Psoas muscle (tissue), 8 donors: Measurements from ENCODE around the gene VTCN1. TPM values are rescaled to one million over a fixed set of nuclear protein-coding genes. Genes with fewer than 3 reads are reported as not detected.
"Not testable (repeated sequence)": the region's sequence is repeated elsewhere in the genome, so short reads cannot be mapped to it uniquely, and the experiment has no call there.

Experiments
- ATAC-seq, 4 donors: fragments of 200-7000 bp; cut with Tn5 transposase; one replicate each; pipeline ENCODE4 v1.9.1; 2020; ENCODE audit warnings: moderate library complexity in 3 of 4, mild to moderate bottlenecking in 2 of 4
- DNase-seq, 2 donors: peaks; one replicate each; pipeline ENCODE4 v3.0.0-alpha.2; 2020
- H3K27ac ChIP-seq: fragments of 200-600 bp; one replicate; pipeline ENCODE4 v1.8.0; 2022
- H3K27me3 ChIP-seq, 3 donors: fragments of 200-600 bp in 1 of 3; one replicate each; pipeline versions ENCODE4 v1.6.1 to v1.8.0; 2013 to 2022; ENCODE audit warnings: low read length in 2 of 3, mild to moderate bottlenecking in 2 of 3, moderate library complexity in 1 of 3; ENCODE audit not compliant: insufficient read depth in 3 of 3
- H3K36me3 ChIP-seq, 2 donors: fragments of 200-600 bp in 1 of 2; one replicate each; pipeline versions ENCODE4 v1.6.1 to v1.8.0; 2013 to 2022; ENCODE audit warnings: low read depth in 1 of 2, mild to moderate bottlenecking in 1 of 2, moderate library complexity in 1 of 2; ENCODE audit not compliant: insufficient read depth in 1 of 2
- H3K4me1 ChIP-seq: fragments of 200-600 bp; one replicate; pipeline ENCODE4 v1.8.0; 2022
- H3K4me3 ChIP-seq: fragments of 200-600 bp; one replicate; pipeline ENCODE4 v1.8.0; 2022; ENCODE audit warnings: mild to moderate bottlenecking
- H3K9me3 ChIP-seq: fragments of 200-600 bp; one replicate; pipeline ENCODE4 v1.8.0; 2022
- CTCF ChIP-seq: fragments of 200-600 bp; IDR thresholded peaks from one replicate; pipeline ENCODE4 v1.8.0; 2022; ENCODE audit warnings: antibody characterized with exemption
- WGBS, 3 donors: extraction: QIAGEN DNeasy Blood & Tissue Kit; methylation state at CpG; one replicate each; pipeline versions ENCODE4 v1.1.6 to v1.1.7; 2013; 5-methylcytosine and 5-hydroxymethylcytosine counted together
- intact Hi-C, 2 donors: fragments of 100-400 bp; cut with DNase I; formaldehyde crosslinking; loops; one replicate each; pipeline versions ENCODE4 v1.11.0 to v1.14.2; 2022
- polyA plus RNA-seq, 3 donors: library from polyadenylated mRNA; stranded (reverse); fragments of 200-250 nt; gene quantifications; one replicate each; pipeline ENCODE4 v1.2.3, GENCODE V29; 2013
- total RNA-seq, 4 donors: library from RNA; stranded (reverse); fragmentation: NEBNext Ultra II Directional in 2 of 4; extraction: Animal tissue kit (Norgen Biotek cat#: 25700) in 2 of 4; gene quantifications; one replicate each; pipeline versions ENCODE4 v1.2.1 to v1.2.4, GENCODE V29; 2021 to 2023
- donor health status: healthy with polysubstance abuse.
- donor health status: DM: no; HTN: no; CAD: no; lungs with moderate emphysema.
- donor health status: Bipolar disorder and iron deficiency.
- donor health status: healthy.
- donor health status: DM: yes; HTN: yes; CAD: no.
- donor health status: DM: no; HTN: no; CAD: no.
- donor health status: DM: no; HTN: no; CAD: no.
- donor health status: DM: yes; HTN: yes; CAD: no.

Gene VTCN1
- total and polyA plus RNA-seq, 7 donors, result 0.03 to 0.22 (median 0.09) TPM; not detected in 4

- TF ChIP-seq CTCF, result no peak
- H3K27me3 ChIP-seq, result no peaks in the 10 kb centered on the region
- no peaks in the 10 kb centered on the region for H3K9me3 ChIP-seq
- H3K36me3 ChIP-seq, result peaks cover 8 to 73% of the 10 kb centered on the region in 2 donors
- no peak overlapping the region for H3K27ac ChIP-seq
- intact Hi-C loops, result no loop called here
- no peaks in the 10 kb centered on the region for H3K4me1 ChIP-seq
- DNase-seq, result no peak
- ATAC-seq, result no peak
- WGBS, 3 donors, result 80 to 90% (median 84%) methylated on average over 2 of the region's 2 CpGs
- no peak overlapping the region for H3K4me3 ChIP-seq
These were observed 103.4 kb downstream of the VTCN1 start for GRCh38 chr1:117107364-117107763.

DNA sequence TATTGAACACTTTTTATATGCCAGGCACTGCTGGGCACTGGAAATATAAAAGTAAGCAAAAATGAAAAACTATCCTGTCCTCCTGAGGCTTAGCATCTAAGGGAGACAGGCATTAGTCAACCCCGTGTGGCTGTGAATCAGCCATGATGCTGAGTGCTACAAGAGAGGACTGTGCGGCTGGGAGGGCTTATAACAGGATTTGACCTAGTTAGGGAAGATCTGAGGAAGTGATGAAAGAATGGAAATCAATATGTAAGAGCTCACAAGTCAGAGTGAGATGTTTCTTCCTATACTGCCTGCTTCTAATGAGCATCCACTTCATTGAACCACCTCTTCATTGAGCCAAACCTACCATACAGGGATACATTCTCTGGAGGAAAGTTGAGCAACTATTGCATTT lies 104.2 kb downstream of the VTCN1 start:
- Histone ChIP-seq H3K9me3 (no peaks in the 10 kb centered on the region), H3K4me1 (no peaks in the 10 kb centered on the region), H3K27me3 (no peaks in the 10 kb centered on the region), H3K36me3 (peaks cover 8 to 64% of the 10 kb centered on the region in 2 donors), H3K27ac (no peak overlapping the region), H3K4me3 (no peak overlapping the region)
- DNase-seq, result no peak
- 76 to 81% (median 80%) methylated on average over 2 of the region's 2 CpGs for WGBS, 3 donors
- ATAC-seq, result peak in 3 of 4 donors; percentile 49 to 85 (median 51)
- intact Hi-C loops, result no loop called here
- TF ChIP-seq CTCF, result no peak

DNA sequence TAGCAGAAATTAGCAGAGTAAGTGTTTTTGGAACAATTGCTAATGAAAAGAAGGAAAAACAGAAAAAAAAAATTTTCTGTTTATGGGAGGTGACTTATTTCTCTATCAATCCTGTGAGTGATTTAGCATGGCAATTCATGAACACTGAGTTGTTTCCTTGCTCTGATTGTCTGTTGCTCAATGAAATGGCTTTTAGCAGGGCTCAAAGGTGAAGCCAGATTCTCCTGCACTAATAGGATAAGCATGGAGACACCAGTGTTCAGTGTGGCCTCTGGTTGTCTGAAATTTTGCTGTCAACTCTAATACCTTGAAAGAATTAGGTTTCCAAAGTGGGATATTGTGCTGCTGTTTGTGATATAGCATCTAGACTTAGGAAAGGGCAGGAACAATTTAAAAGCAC lies 105.0 kb downstream of the VTCN1 start:
- no peak overlapping the region for H3K27ac ChIP-seq
- intact Hi-C loops, result no loop called here
- no peak for TF ChIP-seq CTCF
- no peaks in the 10 kb centered on the region for H3K4me1 ChIP-seq
- H3K36me3 ChIP-seq, result peaks cover 8 to 57% of the 10 kb centered on the region in 2 donors
- H3K27me3 ChIP-seq, result no peaks in the 10 kb centered on the region
- no peak overlapping the region for H3K4me3 ChIP-seq
- no peak for ATAC-seq
- DNase-seq, result no peak
- H3K9me3 ChIP-seq, result no peaks in the 10 kb centered on the region

DNA sequence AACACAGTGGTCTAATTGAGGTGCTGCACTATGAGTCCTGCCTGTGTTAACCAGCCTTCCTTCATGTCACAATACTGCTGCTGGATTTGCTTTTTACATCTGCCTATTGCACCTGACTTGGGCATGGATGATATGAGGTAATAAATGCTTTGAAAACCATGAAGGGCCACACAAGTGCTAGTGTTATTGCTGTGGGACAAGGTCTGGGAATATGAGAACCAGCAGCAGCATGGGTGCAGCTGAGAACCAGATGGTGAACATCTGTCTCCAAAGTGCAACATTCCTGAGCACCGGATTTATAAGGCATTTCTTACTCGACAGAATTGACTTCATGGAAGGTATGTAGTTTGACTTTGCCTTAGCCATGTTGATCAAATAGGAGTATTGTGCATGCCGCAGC lies 105.7 kb downstream of the VTCN1 start:
- intact Hi-C loops, result no loop called here
- ATAC-seq (no peak), DNase-seq (no peak)
- H3K27me3 ChIP-seq, result no peaks in the 10 kb centered on the region
- H3K4me3 ChIP-seq, result no peak overlapping the region
- H3K27ac ChIP-seq, result no peak overlapping the region
- TF ChIP-seq CTCF, result no peak
- H3K4me1 ChIP-seq, result no peaks in the 10 kb centered on the region
- WGBS, 3 donors, result 56 to 68% (median 58%) methylated on average over 3 of the region's 3 CpGs
- H3K36me3 ChIP-seq, result peaks cover 8 to 51% of the 10 kb centered on the region in 2 donors
- no peaks in the 10 kb centered on the region for H3K9me3 ChIP-seq

- peaks cover 0 to 20% of the 10 kb centered on the region in 2 donors for H3K36me3 ChIP-seq
- intact Hi-C loops, H3K27ac ChIP-seq, H3K9me3 ChIP-seq, ATAC-seq, DNase-seq, H3K27me3 ChIP-seq, H3K4me3 ChIP-seq: not testable (repeated sequence)
- H3K4me1 ChIP-seq, result peaks cover 20% of the 10 kb centered on the region
- WGBS, 3 donors, result 95 to 99% (median 96%) methylated on average over 3 of the region's 3 CpGs
These were observed 108.9 kb downstream of the VTCN1 start for GRCh38 chr1:117101858-117102257.
